Coronary artery (tissue), 2 donors: ENCODE data around the gene RBM38.
A peak's percentile ranks its signal among the peaks of the same experiment; 100 is the strongest.
"Not testable (repeated sequence)": the region's sequence is repeated elsewhere in the genome, so short reads cannot be mapped to it uniquely, and the experiment has no call there.

ENCODE experiments used
- DNase-seq: peaks from one replicate; pipeline ENCODE4 v3.0.0-alpha.2; 2017; ENCODE audit warnings: low spot score
- H3K27ac ChIP-seq, 2 donors: fragments of 200-600 bp; sonication (generic); one replicate each; pipeline ENCODE4 v1.5.1; 2016 to 2019
- H3K4me3 ChIP-seq: fragments of 200-600 bp; sonication (generic); 2 replicates; pipeline ENCODE4 v1.5.1; 2016; ENCODE audit warnings: mild to moderate bottlenecking, moderate library complexity
- TF ChIP-seq, protein P1 (sequence below): fragments of 200-600 bp; sonication (generic); IDR thresholded peaks from one replicate; pipeline ENCODE4 v1.5.1; 2019; ENCODE audit warnings: antibody characterized with exemption

The RBM38 gene

DNA sequence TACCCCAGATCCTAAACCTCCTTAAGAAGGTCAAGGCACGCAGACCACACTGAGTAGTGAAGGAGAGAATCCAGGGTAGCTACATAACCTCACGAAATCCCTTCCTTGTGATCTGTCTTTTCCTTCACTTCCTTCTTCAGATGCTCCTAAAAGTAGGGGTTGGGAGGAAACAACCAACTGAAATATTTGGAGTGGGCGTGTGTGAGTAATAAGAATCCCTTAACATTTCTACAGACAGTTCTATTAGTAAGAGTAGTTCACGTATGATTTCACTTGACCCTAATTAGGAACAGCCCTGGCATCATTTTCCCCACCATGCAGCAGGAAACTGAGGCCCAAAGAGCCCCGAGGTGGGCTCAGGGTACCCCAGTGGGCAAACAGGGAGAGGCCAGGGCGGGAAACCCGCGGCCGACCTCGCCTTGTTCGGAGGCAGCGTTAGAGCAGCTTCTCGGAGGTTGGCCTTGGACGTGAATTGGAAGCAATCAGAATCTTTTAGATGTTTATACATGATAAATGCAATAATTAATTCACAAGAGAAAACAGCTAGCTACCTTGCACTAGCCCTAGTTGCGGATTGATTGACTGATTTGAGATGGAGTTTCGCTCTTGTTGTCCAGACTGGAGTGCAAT lies 41.0 kb upstream of the RBM38 start:
- H3K4me3 ChIP-seq, result no peak overlapping the region
- no peak for DNase-seq
- TF ChIP-seq, protein P1, sequence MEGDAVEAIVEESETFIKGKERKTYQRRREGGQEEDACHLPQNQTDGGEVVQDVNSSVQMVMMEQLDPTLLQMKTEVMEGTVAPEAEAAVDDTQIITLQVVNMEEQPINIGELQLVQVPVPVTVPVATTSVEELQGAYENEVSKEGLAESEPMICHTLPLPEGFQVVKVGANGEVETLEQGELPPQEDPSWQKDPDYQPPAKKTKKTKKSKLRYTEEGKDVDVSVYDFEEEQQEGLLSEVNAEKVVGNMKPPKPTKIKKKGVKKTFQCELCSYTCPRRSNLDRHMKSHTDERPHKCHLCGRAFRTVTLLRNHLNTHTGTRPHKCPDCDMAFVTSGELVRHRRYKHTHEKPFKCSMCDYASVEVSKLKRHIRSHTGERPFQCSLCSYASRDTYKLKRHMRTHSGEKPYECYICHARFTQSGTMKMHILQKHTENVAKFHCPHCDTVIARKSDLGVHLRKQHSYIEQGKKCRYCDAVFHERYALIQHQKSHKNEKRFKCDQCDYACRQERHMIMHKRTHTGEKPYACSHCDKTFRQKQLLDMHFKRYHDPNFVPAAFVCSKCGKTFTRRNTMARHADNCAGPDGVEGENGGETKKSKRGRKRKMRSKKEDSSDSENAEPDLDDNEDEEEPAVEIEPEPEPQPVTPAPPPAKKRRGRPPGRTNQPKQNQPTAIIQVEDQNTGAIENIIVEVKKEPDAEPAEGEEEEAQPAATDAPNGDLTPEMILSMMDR, result no peak
- H3K27ac ChIP-seq, result peak overlapping the region in 1 of 2 donors; percentile 93

DNA sequence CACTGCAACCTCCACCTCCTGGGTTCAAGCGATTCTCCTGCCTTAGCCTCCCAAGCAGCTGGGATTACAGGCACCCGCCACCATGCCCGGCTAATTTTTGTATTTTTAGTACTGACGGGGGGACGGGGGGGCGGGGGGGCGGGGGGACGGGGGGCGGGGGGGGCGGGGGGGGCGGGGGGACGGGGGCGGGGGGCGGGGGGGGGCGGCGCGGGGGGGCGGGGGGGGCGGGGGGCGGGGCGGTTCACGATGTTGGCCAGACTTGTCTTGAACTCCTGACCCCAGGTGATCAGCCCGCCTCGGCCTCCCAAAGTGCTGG lies 40.5 kb upstream of the RBM38 start:
- DNase-seq, result not testable (repeated sequence)
- Histone ChIP-seq H3K4me3 (peak overlapping the region; percentile 83), H3K27ac (peak overlapping the region; percentile 75 to 93)

- TF ChIP-seq, protein P1, result no peak
- H3K4me3 ChIP-seq, result peak within 1 kb of the TSS; percentile 83
- H3K27ac ChIP-seq, result peak within 1 kb of the TSS; percentile 75 to 93
- DNase-seq, result peak; percentile 92
Measured at GRCh38 chr20:57351042-57351783, 40.0 kb upstream of the RBM38 start, which contains the start of gene RAE1. Gene RAE1, plus strand, starts transcription at chr20:57351255. Its CDS starts 2,784 bp downstream, at chr20:57354039.

DNA sequence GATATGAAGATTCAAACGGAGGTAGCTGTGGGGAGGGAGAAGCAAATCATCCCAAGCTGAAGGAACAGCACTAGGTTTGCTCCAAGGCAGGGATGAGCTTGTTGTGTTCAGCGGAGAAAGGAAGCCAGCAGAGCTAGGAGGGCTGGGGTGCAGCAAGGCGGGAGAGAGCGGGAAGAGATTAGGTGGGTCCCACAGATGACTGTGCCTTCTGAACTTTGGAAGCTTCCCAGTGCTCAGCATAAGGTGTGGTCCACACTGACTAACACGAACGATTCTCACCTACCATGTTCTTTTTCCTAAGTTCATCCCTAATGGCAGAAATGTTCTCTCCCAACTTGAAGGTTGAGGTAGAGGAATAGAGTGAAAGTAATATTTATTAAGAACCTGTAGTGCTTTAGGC lies 38.9 kb upstream of the RBM38 start:
- Histone ChIP-seq H3K27ac (no peak overlapping the region), H3K4me3 (peak overlapping the region; percentile 83)
- no peak for DNase-seq
- TF ChIP-seq, protein P1, result no peak

- TF ChIP-seq, protein P1, result no peak
- DNase-seq, result no peak
- Histone ChIP-seq H3K4me3 (no peak overlapping the region), H3K27ac (no peak overlapping the region)
Measured at GRCh38 chr20:57353351-57353750, 37.8 kb upstream of the RBM38 start.

- TF ChIP-seq, protein P1, result no peak
- no peak overlapping the region for H3K27ac ChIP-seq
- no peak for DNase-seq
- no peak overlapping the region for H3K4me3 ChIP-seq
Measured at GRCh38 chr20:57361517-57361916, 29.7 kb upstream of the RBM38 start.

GRCh38 chr20:57364451-57364850 lies 26.7 kb upstream of the RBM38 start:
- H3K4me3 ChIP-seq, result no peak overlapping the region
- DNase-seq, result no peak
- TF ChIP-seq, protein P1, result no peak
- no peak overlapping the region for H3K27ac ChIP-seq
